Omental fat pad (tissue), 4 donors: ENCODE measurements around the gene NAV2. TPM values are rescaled to one million over a fixed set of nuclear protein-coding genes. Genes with fewer than 3 reads are reported as not detected.

ENCODE experiments used
- ATAC-seq: fragments of 150-250 bp; one replicate; pipeline ENCODE4 v1.9.1; 2016; ENCODE audit warnings: mild to moderate bottlenecking, moderate library complexity; ENCODE audit not compliant: low FRiP score
- DNase-seq: peaks from one replicate; pipeline ENCODE4 v3.0.0-alpha.2; 2019; ENCODE audit warnings: low spot score
- total RNA-seq, 4 donors: library from RNA; depleted of rRNA; stranded (reverse); fragments of >200 nt; gene quantifications; one replicate each; pipeline ENCODE4 v1.1.0, GENCODE V29; 2016
- TF ChIP-seq, protein P1 (sequence below), 3 donors: fragments of 450-650 bp; IDR thresholded peaks; one replicate each; pipeline ENCODE4 v1.5.1; 2016 to 2017; ENCODE audit warnings: antibody characterized with exemption in 3 of 3, mild to moderate bottlenecking in 3 of 3, moderate library complexity in 2 of 3

Gene NAV2
- total RNA-seq, 4 donors from 2014 or later, result 6.3 to 41.6 (median 13.0) TPM

DNA sequence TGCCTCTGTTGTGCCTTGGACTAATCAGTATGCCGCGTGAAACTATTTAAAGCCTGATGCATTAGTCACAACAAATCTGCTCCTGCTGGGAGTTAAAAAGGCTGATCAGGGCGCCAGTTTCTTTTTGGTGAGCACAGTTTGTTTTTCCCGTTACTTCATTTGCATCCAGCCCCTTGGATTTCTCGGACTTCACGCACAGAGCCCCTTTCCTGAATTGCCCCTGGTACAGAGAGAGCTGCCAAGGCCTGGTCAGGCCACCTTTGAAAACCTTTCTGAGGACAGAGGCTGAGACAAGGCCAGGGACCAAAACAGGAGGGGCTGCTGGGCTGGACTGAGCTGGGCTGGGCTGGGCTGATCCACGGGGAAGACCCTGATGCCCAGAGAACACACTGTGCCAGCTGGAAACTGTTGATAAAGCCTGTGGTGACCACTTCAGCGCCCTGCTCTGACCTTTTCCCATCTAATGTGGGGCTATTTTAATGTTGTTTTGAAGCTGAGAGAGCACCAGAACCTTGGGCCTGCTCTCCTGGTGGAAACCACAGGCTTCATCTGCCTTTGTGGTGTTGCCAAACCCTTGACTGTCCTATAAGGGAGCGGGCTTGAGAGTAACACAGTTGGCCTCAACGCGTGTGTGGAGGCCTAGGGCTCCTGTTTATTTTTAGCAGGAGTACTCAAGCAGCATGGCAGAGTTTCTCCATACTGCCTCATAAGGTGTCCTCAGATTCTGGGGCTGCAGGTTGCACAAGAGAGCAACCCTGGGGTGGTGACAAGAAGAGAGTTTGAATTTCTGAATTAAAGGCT, 44.2 kb downstream of the NAV2 start:
- ATAC-seq, result no peak
- DNase-seq, result no peak
- TF ChIP-seq, protein P1, sequence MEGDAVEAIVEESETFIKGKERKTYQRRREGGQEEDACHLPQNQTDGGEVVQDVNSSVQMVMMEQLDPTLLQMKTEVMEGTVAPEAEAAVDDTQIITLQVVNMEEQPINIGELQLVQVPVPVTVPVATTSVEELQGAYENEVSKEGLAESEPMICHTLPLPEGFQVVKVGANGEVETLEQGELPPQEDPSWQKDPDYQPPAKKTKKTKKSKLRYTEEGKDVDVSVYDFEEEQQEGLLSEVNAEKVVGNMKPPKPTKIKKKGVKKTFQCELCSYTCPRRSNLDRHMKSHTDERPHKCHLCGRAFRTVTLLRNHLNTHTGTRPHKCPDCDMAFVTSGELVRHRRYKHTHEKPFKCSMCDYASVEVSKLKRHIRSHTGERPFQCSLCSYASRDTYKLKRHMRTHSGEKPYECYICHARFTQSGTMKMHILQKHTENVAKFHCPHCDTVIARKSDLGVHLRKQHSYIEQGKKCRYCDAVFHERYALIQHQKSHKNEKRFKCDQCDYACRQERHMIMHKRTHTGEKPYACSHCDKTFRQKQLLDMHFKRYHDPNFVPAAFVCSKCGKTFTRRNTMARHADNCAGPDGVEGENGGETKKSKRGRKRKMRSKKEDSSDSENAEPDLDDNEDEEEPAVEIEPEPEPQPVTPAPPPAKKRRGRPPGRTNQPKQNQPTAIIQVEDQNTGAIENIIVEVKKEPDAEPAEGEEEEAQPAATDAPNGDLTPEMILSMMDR (IDR thresholded peaks at IDR 0.05), result no peak

DNA sequence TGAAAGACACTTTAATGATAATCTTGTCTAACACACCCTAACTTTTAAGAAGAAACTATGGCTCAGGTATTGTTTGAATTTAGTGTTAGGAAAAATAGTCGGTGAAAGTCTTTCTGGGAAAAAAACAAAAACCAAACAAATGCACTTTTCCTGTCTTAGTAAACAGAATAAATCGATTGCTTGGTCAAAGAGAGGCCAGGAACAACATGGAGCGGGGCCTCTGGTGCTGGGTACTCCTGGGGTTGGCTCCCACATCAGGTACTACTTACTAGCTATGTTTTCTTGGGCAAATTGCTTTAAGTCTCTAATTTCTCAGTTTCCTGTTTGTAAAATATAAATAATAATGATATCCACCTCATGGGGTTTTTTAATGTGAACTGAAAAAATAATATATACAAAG, 46.8 kb downstream of the NAV2 start:
- TF ChIP-seq, protein P1 (IDR thresholded peaks at IDR 0.05), result no peak
- DNase-seq (no peak), ATAC-seq (no peak)

DNA sequence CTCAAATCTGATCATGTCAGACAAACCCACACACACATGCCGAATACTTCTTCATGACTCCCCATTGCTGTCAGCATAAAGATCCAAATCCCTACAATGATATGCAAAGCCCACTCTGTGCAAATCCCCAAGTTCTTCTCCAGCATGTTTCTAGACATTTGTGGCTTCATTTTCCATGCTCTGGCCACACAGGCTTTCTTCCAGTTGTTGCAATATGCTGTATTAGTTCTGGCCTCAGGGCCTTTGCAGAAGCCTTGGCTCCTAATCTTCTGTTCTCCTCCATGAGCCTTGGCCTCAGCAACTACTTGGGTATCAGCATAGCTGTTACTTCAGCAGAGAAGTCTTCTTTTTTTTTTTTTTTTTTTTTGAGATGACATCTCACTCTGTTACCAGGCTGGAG, 49.6 kb downstream of the NAV2 start:
- DNase-seq (no peak), ATAC-seq (no peak)
- TF ChIP-seq, protein P1 (IDR thresholded peaks at IDR 0.05), result no peak

DNA sequence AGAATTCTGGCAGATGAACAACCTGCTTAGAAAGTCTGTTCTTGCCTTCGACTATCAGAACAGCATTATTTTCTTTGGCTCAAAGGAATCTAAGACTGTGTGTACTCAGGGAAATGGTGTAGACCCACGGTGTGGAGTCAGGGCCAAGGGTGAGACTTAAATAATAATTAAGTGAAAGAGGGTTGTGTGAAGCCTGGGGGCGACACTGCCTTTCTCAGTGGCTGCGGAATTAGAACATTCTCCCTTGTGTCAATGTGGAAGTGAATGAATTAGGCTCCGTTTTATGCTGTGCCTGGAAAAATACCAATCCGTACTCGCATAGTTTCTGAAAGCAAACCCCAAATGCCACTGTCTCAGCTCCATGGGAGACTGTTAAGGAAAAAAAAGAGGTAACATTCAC, 50.7 kb downstream of the NAV2 start:
- TF ChIP-seq, protein P1 (IDR thresholded peaks at IDR 0.05), result no peak
- no peak for ATAC-seq
- no peak for DNase-seq

DNA sequence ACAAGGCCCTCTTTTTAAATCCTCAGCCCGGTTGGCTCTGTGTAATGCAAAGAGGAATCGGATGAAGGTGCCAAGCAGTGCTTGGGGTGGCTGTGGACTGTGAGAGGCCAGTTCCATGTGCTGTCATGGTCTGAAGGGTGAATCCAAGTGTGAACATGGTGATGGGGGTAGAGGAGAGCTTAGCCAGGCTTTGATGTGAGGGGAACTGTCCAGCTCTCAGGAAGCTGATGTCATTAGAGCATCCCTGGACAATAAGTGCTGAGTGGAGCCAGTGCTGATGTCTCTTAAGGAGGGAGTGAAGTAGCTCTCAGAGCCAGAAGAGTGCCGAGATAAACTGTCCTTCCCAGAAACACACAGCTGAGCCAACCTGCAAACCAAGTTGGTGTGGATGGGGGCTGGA, 53.6 kb downstream of the NAV2 start:
- DNase-seq (no peak), ATAC-seq (no peak)

DNA sequence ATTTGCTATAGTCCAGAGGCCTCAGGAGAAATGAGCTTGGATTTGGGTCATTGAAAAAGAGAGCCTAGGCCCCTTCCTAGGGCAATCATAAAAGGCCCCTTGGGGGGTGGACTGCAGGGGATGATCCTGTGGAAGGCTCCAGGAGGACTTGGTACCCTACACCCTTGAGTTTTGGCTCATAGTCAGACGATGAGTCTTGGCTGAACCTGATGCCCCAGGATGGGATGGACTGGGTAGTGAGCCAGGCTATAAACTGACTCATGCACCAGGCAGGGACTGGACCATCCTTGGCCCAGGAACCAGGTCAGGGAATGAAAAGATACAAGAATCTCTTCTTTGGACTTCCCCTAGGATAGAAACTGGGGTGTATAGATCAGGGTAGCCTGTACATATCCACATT, 54.2 kb downstream of the NAV2 start:
- DNase-seq (no peak), ATAC-seq (peak; percentile 89)
- TF ChIP-seq, protein P1 (IDR thresholded peaks at IDR 0.05), result no peak

More for the DNA sequence above, 53.6 kb downstream of the NAV2 start:
- TF ChIP-seq, protein P1 (IDR thresholded peaks at IDR 0.05), result no peak

DNA sequence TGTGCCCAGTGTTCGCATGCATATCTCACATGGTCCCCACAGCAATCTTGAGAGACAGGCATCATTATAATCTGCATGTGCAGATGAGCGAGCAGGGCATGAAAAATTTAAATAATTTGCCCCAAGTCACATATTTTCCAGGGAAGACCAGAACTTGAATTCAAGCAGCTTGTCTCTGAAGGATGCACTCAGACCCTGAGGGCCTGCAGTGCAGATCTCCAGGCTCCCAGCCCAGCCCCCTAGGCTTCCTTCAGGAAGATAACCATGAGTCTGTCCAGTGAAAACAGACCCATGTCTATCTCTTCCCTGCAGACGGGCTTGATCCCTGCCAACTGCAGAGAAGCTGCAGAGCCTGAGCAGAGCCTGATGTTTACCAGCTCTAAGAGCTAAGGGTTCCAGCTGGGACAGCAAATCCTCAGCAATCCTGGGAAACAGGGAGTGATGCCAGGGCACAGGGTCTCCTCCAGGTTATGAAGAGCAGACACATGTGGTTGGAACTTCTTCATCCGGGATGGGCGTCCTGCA, 55.1 kb downstream of the NAV2 start:
- ATAC-seq (no peak), DNase-seq (no peak)
- TF ChIP-seq, protein P1 (IDR thresholded peaks at IDR 0.05), result no peak
